Amygdala (tissue), 56 donors: Measurements from ENCODE around the gene BRD3OS.
A peak's percentile ranks its signal among the peaks of the same experiment; 100 is the strongest.

ENCODE experiments used
- DNase-seq, 56 donors: peaks; one replicate each; lab custom pipeline; 2025; lab: John Stamatoyannopoulos, UW

BRD3OS gene, protein sequence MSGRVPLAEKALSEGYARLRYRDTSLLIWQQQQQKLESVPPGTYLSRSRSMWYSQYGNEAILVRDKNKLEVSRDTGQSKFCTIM

DNA sequence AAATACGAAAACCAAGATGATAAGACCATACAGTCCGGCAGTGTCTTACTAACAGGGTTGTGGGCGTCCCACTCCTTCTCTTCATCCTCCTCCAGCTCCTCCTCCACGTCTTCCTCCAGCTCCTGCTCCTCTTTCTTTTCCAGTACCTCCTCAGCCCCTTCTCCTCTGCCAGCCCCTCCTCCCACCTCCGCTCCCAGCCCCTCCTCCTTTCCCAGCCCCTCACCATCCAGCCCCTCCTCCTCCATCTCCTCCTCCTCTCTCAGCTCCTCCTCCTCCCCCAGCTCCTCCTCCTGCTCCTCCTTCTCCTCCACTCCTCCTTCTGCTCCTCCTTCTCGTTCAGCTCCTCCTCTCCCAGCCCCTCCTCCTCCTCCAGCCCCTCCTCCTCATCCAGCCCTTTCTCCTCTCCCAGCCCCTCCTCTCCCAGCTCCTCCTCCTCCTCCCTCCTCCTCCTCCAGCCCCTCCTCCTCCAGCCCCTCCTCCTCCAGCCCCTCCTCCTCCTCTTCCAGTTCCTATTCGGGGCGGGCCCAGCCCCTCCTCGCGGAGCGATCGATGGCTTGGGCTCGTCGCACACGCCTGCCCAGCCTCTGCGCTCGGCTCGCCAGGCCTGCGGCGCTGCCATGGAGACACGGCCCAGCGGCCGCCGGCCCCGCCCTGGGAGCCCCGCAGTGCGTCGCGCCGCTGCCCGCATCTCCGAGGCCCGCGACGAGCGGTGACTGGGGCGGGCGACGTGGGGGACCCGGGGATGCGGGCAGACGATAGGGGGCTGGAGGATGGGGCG is at the start of gene BRD3OS:
Gene BRD3OS (plus strand): TSS at position 654 of the 778 bp plus-strand sequence. CDS start 1,267 bp downstream, outside the sequence.
- peak in 55 of 56 donors; percentile 63 to 100 (median 96) for DNase-seq

DNA sequence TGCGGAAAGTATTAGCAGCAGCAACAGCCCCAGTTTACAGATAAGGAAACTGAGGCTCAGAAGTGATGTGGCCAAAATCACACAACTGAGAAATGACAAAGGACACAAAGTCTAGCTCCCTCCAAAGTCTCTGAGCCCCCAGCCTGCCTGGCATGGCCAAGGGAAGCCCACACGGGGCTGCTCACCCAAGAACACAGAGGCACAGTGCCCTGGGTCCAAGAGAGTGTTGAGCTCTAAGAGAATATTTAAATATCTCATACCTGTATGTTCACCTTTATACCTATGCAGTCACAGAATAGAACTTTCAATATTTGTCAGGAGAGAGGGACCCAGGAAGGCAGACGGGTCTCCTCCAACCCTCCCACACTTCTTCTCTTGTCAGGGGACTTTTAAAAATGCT is 49.8 kb upstream of the BRD3OS start:
- no peak for DNase-seq

GRCh38 chr9:133976191-133976861 is 49.0 kb upstream of the BRD3OS start:
- no peak for DNase-seq

GRCh38 chr9:133976887-133977286 is 48.4 kb upstream of the BRD3OS start:
- DNase-seq = no peak

GRCh38 chr9:133977421-133978201 is 47.7 kb upstream of the BRD3OS start:
- no peak for DNase-seq

DNA sequence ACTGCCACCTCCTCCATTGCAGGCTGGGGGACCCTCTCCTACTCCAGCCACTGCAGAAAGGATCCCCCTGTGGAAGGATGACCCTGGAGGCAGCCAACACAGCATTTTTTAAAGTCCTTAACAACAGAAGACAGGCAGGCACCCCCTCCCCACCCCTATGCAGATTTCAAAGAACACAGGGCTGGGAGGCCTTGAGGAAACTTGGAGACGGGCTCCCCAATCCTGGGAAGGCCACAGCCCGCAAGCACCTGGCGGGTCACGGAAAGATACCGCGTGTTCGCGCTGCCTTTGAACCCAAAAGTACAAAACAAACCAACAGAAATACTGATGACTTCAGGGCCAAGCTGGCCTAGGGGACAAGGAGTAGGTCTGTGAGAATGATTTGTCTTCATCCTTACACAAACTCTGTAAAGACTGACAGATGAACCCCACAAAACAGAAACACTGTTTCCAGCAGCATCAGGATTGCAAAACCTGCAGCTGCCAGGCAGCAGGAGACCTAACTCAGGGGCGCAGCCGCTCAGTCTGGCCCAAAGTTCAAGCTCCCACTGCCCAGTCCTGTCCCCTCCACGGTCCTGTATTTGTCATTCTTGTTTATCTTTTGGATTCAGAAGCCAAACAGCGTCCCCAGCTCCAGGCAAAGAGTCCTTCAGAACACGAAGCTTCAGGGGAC is 46.9 kb upstream of the BRD3OS start:
- DNase-seq = no peak

GRCh38 chr9:133978899-133979272 is 46.4 kb upstream of the BRD3OS start:
- DNase-seq = no peak

- peak in 2 of 56 donors; percentile 16 to 21 for DNase-seq
Observed at GRCh38 chr9:133979273-133979920, 45.9 kb upstream of the BRD3OS start.

- DNase-seq = no peak
Observed at GRCh38 chr9:133979921-133980863, 45.1 kb upstream of the BRD3OS start.

GRCh38 chr9:133980864-133981588 is 44.3 kb upstream of the BRD3OS start:
- DNase-seq = no peak

- no peak for DNase-seq
Observed at GRCh38 chr9:133981589-133981957, 43.7 kb upstream of the BRD3OS start.

GRCh38 chr9:133981958-133982681 is 43.2 kb upstream of the BRD3OS start:
- no peak for DNase-seq

GRCh38 chr9:133982971-133983720 is 42.1 kb upstream of the BRD3OS start:
- DNase-seq = no peak

DNA sequence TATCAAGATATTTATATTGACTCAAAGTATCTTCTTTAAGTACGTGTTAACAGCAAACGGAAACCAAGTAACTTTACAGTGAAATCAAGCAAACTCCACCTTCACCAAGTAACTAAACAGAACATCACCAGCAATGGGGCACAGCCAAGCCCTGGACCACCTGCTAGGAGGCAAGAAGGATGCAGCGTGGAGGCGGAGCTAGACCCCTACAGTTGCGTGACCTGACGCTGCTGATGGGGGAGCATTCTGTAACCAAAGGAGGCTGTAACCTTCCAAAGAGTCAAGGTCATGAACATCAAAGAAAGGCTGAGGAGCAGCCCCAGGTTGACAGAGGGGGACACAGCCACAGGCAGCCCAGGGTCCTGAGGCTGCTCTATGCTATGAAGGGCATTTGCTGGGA is 39.2 kb upstream of the BRD3OS start:
- no peak for DNase-seq

DNA sequence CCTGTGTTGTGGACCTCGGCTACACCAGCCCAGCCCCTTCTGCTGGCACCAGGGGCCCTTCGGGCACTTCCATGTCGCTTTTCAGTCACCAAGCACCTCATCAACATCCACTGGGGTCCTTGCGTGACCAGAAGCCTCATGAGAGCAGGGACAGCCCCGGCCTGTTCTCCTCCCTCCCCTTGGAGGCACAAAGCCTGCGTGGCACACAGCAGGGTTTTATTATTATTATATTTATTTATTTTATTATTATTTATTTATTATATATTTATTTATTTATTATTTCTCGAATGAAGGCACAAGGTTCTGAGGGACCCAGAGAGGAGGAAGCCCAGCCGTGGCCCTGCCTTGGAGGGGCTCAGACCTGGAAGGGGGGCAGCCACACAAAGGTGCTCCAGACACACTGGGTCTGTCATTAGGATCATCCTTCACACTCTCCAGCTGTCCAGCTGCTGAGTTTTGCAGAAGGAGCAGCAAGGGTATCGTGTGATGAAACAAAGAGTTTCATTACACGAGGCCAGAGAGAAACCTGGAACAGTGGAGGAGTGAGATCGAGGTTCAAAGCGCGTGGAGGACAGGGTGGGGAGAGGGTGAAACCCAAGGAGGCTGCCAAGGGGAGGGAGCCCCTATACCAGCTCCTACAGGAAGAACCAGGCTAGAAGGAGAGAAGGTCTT is 38.4 kb upstream of the BRD3OS start:
- no peak for DNase-seq

DNA sequence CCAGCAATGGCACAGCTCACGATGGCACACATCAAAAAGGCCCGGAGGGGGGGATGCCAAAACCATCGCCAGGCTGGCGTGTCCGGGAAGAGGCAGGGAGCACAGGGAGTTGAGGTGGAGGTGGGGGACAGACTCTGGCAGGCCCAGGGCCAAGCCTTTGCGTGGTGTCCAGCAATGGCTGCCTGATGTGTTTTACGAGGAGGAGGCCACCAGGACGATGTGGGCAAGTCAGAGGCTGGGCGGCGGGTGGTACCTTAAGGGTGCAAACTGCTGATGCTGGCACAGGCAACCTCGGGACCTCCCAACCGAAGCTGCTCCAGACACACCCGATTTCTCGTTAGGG is 37.9 kb upstream of the BRD3OS start:
- DNase-seq = no peak
